HEK293 (cell line): ENCODE results near the gene CEBPB.

Experiments
- ZFP41 ChIP-seq: fragments of 450-650 bp; formaldehyde crosslinking; IDR thresholded peaks from 2 replicates; pipeline ENCODE4 v1.5.1; 2016; ENCODE audit warnings: missing biosample characterization, missing genetic modification characterization, borderline replicate concordance
- ZNF624 ChIP-seq: fragments of 450-650 bp; formaldehyde crosslinking; IDR thresholded peaks from 2 replicates; pipeline ENCODE4 v1.5.1; 2017; ENCODE audit warnings: missing biosample characterization, missing genetic modification characterization
- TF ChIP-seq, protein P1 (sequence below): fragments of 450-650 bp; formaldehyde crosslinking; IDR thresholded peaks from 2 replicates; pipeline ENCODE4 v1.5.1; 2016; ENCODE audit warnings: missing biosample characterization, missing genetic modification characterization
- TF ChIP-seq, protein P2 (sequence below): fragments of 450-650 bp; formaldehyde crosslinking; IDR thresholded peaks from 2 replicates; pipeline ENCODE4 v1.5.0; 2017; ENCODE audit warnings: missing biosample characterization, missing genetic modification characterization, borderline replicate concordance
- TF ChIP-seq, protein P3 (sequence below): fragments of 450-650 bp; formaldehyde crosslinking; IDR thresholded peaks from 2 replicates; pipeline ENCODE4 v1.5.1; 2016; ENCODE audit warnings: missing biosample characterization, missing genetic modification characterization, borderline replicate concordance
- TF ChIP-seq, protein P4 (sequence below): fragments of 450-650 bp; formaldehyde crosslinking; IDR thresholded peaks from 2 replicates; pipeline ENCODE4 v1.5.1; 2016; ENCODE audit warnings: missing biosample characterization, missing genetic modification characterization

DNA sequence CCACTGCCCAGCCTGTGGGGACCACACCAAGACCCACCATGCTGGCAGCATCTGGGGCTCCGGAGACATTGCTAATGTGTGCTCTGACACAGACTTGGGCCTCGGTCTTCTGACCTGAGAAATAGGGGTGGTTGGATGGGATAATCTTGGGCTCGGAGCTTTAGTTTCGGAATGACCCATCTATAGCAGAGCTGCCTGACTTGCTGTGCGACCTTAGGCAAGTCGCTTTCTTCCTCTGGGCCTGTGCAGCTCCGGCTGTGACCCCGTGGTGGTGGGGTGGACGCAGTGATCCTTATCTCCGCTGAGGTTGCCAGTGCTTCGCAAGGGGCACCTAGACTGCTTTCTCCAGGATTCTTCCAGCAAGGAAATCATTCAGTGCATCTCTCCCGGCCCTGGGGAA lies 43.7 kb downstream of the CEBPB start:
- TF ChIP-seq ZFP41 (tag by site-specific recombination) (no peak), ZNF624 (tag by site-specific recombination) (no peak)
- TF ChIP-seq, protein P1, sequence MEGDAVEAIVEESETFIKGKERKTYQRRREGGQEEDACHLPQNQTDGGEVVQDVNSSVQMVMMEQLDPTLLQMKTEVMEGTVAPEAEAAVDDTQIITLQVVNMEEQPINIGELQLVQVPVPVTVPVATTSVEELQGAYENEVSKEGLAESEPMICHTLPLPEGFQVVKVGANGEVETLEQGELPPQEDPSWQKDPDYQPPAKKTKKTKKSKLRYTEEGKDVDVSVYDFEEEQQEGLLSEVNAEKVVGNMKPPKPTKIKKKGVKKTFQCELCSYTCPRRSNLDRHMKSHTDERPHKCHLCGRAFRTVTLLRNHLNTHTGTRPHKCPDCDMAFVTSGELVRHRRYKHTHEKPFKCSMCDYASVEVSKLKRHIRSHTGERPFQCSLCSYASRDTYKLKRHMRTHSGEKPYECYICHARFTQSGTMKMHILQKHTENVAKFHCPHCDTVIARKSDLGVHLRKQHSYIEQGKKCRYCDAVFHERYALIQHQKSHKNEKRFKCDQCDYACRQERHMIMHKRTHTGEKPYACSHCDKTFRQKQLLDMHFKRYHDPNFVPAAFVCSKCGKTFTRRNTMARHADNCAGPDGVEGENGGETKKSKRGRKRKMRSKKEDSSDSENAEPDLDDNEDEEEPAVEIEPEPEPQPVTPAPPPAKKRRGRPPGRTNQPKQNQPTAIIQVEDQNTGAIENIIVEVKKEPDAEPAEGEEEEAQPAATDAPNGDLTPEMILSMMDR (tag by site-specific recombination): no peak
- TF ChIP-seq, protein P2, sequence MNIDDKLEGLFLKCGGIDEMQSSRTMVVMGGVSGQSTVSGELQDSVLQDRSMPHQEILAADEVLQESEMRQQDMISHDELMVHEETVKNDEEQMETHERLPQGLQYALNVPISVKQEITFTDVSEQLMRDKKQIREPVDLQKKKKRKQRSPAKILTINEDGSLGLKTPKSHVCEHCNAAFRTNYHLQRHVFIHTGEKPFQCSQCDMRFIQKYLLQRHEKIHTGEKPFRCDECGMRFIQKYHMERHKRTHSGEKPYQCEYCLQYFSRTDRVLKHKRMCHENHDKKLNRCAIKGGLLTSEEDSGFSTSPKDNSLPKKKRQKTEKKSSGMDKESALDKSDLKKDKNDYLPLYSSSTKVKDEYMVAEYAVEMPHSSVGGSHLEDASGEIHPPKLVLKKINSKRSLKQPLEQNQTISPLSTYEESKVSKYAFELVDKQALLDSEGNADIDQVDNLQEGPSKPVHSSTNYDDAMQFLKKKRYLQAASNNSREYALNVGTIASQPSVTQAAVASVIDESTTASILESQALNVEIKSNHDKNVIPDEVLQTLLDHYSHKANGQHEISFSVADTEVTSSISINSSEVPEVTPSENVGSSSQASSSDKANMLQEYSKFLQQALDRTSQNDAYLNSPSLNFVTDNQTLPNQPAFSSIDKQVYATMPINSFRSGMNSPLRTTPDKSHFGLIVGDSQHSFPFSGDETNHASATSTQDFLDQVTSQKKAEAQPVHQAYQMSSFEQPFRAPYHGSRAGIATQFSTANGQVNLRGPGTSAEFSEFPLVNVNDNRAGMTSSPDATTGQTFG: no peak
- TF ChIP-seq, protein P3, sequence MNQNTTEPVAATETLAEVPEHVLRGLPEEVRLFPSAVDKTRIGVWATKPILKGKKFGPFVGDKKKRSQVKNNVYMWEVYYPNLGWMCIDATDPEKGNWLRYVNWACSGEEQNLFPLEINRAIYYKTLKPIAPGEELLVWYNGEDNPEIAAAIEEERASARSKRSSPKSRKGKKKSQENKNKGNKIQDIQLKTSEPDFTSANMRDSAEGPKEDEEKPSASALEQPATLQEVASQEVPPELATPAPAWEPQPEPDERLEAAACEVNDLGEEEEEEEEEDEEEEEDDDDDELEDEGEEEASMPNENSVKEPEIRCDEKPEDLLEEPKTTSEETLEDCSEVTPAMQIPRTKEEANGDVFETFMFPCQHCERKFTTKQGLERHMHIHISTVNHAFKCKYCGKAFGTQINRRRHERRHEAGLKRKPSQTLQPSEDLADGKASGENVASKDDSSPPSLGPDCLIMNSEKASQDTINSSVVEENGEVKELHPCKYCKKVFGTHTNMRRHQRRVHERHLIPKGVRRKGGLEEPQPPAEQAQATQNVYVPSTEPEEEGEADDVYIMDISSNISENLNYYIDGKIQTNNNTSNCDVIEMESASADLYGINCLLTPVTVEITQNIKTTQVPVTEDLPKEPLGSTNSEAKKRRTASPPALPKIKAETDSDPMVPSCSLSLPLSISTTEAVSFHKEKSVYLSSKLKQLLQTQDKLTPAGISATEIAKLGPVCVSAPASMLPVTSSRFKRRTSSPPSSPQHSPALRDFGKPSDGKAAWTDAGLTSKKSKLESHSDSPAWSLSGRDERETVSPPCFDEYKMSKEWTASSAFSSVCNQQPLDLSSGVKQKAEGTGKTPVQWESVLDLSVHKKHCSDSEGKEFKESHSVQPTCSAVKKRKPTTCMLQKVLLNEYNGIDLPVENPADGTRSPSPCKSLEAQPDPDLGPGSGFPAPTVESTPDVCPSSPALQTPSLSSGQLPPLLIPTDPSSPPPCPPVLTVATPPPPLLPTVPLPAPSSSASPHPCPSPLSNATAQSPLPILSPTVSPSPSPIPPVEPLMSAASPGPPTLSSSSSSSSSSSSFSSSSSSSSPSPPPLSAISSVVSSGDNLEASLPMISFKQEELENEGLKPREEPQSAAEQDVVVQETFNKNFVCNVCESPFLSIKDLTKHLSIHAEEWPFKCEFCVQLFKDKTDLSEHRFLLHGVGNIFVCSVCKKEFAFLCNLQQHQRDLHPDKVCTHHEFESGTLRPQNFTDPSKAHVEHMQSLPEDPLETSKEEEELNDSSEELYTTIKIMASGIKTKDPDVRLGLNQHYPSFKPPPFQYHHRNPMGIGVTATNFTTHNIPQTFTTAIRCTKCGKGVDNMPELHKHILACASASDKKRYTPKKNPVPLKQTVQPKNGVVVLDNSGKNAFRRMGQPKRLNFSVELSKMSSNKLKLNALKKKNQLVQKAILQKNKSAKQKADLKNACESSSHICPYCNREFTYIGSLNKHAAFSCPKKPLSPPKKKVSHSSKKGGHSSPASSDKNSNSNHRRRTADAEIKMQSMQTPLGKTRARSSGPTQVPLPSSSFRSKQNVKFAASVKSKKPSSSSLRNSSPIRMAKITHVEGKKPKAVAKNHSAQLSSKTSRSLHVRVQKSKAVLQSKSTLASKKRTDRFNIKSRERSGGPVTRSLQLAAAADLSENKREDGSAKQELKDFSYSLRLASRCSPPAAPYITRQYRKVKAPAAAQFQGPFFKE: no peak
- TF ChIP-seq, protein P4, sequence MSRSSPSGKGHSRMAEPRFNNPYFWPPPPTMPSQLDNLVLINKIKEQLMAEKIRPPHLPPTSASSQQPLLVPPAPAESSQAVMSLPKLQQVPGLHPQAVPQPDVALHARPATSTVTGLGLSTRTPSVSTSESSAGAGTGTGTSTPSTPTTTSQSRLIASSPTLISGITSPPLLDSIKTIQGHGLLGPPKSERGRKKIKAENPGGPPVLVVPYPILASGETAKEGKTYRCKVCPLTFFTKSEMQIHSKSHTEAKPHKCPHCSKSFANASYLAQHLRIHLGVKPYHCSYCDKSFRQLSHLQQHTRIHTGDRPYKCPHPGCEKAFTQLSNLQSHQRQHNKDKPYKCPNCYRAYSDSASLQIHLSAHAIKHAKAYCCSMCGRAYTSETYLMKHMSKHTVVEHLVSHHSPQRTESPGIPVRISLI (tag by site-specific recombination): no peak
